ENCODE data around the gene DZANK1.

DNA sequence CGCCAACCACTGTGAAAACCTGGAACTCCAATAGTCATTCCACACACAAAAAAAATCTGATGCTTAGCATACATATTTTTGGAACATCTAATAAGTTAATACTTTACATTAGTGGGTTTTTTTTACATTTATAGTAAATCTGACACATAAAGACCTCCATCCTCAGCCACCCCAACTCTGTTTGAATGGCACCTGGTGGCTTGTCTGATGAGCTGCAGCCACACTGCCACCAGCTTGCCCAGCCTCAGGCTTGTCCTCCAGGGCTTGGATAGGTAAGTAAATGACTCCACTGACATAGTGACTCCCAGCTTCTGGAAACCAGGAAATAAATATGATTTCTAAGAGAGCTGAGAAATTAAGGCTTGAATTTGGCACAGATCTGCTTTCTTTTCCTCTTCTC lies 107.0 kb downstream of the DZANK1 start:
- TF ChIP-seq YY1 (IDR thresholded peaks at IDR 0.05; ENCODE audit: insufficient read depth, insufficient read length) (no peak), SUZ12 (IDR thresholded peaks at IDR 0.05; ENCODE audit: extremely low read depth, insufficient read depth, insufficient read length) (no peak), ZNF274 (IDR thresholded peaks at IDR 0.05; ENCODE audit: low read depth, low read length) (no peak)
